Brain microvascular endothelial cell (primary cell): ENCODE data around the gene KIF6.

Source experiments
- DNase-seq: peaks from one replicate; pipeline ENCODE4 v3.0.0-alpha.2; 2020
- H3K27ac ChIP-seq: fragments of 250-450 bp; sonication (Bioruptor Pico); 2 replicates; pipeline ENCODE4 v1.5.1; 2020; ENCODE audit warnings: mild to moderate bottlenecking, moderate library complexity
- H3K27me3 ChIP-seq: fragments of 250-450 bp; sonication (Bioruptor Pico); replicated peaks from 2 replicates; pipeline ENCODE4 v1.5.1; 2020; ENCODE audit warnings: mild to moderate bottlenecking
- H3K36me3 ChIP-seq: fragments of 250-450 bp; sonication (Bioruptor Pico); replicated peaks from 2 replicates; pipeline ENCODE4 v1.5.1; 2020; ENCODE audit warnings: mild to moderate bottlenecking
- H3K4me3 ChIP-seq: 2 replicates; pipeline ENCODE4 v1.5.1; 2011; ENCODE audit warnings: low read depth, mild to moderate bottlenecking, control low read depth, low read length, moderate library complexity
- in situ Hi-C: cut with HindIII; loops from 2 replicates; pipeline ENCODE4 v1.10.0; 2017; ENCODE audit warnings: low sequenced_read_pairs, low pct_ligation_motif_present
- TF ChIP-seq, protein P1 (sequence below): IDR thresholded peaks from 2 replicates; pipeline ENCODE4 v1.5.1; 2011; ENCODE audit warnings: low read depth, mild to moderate bottlenecking, moderate library complexity, low read length, control low read depth, inconsistent platforms; ENCODE audit errors: missing control alignments

Gene KIF6

DNA sequence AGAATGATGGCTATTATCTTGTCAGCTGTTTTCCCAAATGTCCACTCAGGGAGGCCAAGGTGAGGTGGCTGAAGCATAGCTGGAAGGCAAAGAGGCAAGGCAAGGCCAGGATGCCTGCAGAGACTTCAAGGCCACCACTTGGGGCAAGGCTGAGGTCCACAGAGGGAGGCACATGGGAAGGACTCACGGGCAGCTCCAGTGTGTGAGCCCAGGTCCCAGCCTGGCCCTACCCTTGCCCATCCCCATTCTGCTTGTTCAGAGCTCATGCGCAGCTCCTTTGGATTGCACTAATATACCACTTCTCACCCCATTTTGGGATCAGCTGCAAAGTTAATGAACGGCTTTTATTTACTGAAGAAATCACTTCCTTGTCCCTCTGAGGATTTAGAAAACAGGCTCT is 291.6 kb downstream of the KIF6 start:
- DNase-seq = no peak
- Histone ChIP-seq H3K36me3 (no peaks in the 10 kb centered on the region), H3K27ac (no peak overlapping the region), H3K4me3 (no peak overlapping the region), H3K27me3 (no peaks in the 10 kb centered on the region)
- TF ChIP-seq, protein P1, sequence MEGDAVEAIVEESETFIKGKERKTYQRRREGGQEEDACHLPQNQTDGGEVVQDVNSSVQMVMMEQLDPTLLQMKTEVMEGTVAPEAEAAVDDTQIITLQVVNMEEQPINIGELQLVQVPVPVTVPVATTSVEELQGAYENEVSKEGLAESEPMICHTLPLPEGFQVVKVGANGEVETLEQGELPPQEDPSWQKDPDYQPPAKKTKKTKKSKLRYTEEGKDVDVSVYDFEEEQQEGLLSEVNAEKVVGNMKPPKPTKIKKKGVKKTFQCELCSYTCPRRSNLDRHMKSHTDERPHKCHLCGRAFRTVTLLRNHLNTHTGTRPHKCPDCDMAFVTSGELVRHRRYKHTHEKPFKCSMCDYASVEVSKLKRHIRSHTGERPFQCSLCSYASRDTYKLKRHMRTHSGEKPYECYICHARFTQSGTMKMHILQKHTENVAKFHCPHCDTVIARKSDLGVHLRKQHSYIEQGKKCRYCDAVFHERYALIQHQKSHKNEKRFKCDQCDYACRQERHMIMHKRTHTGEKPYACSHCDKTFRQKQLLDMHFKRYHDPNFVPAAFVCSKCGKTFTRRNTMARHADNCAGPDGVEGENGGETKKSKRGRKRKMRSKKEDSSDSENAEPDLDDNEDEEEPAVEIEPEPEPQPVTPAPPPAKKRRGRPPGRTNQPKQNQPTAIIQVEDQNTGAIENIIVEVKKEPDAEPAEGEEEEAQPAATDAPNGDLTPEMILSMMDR = no peak
- in situ Hi-C loops = no loop called here

DNA sequence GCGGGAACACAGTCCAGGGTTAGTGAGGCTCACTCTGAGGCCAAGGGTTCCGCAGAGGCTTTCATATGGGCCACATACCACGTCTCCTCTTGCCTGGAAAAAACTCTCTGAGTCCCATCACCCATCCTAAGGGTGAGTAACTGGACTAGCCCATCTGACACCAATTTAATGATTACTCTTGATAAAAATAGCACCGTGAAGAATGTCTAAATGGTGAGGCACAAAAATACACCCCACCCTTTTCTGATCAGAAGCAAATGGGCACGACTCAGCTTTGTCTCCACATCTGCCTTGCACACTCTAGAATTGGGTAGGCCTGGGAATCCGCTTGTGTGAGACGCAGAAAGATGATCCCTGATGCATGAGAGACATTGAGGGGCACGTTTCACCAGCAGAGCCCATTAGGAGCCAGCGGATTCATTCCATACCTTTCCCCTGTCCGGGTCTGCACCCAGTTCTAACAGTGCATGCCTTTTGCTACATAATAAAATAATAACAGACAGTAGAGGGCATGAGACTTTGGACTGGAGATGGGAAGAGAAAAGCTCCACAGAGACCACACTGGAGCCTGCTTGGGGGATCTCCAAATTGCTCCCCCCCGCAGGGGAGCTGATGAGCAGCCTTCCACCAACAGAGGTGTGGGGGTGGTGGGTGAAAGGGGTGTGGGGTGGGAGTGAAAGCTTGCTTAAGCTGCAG is 292.7 kb downstream of the KIF6 start:
- Histone ChIP-seq H3K27me3 (no peaks in the 10 kb centered on the region), H3K27ac (no peak overlapping the region), H3K4me3 (no peak overlapping the region), H3K36me3 (no peaks in the 10 kb centered on the region)
- TF ChIP-seq, protein P1 = no peak
- in situ Hi-C loops = no loop called here
- DNase-seq = no peak

DNA sequence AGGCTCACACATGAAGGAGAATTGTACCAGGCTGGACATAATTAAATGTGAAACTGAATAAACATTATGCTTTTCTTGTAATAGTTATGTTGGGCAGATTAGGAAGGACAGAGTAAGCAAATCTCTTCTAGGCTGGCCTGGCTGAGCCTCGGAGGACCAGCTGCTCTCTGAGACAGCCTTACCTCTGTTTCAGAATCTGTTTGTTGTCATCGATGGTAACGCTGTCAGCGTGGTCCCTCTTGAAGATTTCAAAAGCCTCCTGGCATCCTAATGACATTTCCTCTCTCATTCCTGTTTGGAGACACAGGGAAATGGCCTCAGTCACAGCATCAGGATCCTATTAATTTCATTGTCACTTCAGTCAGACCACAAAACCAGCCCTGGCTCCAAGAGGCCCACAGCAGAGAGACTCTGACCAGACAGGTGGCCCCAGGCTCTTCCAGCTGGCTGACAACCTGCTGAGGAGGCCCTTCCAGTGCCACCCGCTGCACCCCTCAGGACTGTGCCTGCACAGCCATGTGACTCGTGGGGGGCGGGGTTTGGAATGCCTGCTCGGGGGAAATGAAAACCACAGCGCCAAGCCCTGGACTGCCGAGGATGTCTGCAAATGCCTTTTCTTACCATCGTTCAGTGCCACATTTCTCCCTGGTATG is 294.2 kb downstream of the KIF6 start:
- no peak for DNase-seq
- no peak overlapping the region for H3K27ac ChIP-seq
- no peak overlapping the region for H3K4me3 ChIP-seq
- no peaks in the 10 kb centered on the region for H3K36me3 ChIP-seq
- in situ Hi-C loops = no loop called here
- no peaks in the 10 kb centered on the region for H3K27me3 ChIP-seq
- TF ChIP-seq, protein P1 = no peak

DNA sequence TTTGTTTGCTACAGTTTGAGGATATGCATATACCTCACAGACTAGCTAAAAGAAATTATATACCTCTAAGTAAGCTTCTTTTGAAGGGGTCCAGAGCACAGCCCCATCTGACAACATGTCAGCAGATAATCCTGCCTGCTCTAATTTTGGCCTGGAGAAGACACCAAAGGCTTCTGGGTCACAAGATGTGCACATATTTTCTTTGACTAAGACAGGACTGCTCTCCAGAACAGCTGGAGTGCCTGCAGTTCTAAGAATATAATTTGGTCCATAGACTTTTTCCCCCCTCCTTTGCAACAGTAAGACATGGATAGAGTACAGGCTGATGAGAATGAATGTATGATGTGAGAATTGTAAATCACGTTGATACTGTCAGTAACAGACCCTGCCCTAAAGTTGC is 294.8 kb downstream of the KIF6 start:
- in situ Hi-C loops = no loop called here
- H3K36me3 ChIP-seq = no peaks in the 10 kb centered on the region
- TF ChIP-seq, protein P1 = no peak
- no peak overlapping the region for H3K27ac ChIP-seq
- no peak overlapping the region for H3K4me3 ChIP-seq
- no peak for DNase-seq
- no peaks in the 10 kb centered on the region for H3K27me3 ChIP-seq

DNA sequence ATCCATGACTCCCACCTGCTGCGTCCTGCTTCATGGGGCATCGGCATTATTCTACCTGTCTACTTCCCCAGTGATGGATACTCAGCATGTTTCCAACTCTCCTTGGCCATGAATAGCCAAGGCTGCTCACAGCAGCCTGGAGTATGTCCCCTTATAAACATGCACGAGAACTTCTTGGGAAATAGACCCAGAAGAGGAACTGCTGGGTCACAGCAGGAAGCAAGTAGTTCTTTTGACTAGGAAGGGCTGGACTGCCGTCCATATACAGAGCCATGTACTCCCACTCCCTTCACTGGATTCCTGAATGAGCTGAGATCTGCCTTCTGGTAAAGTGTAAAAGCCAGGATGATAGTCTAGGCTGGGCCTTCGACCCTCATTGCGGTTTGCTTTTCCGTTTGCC is 296.4 kb downstream of the KIF6 start:
- in situ Hi-C loops = no loop called here
- TF ChIP-seq, protein P1 = no peak
- Histone ChIP-seq H3K27me3 (no peaks in the 10 kb centered on the region), H3K27ac (no peak overlapping the region), H3K4me3 (no peak overlapping the region), H3K36me3 (no peaks in the 10 kb centered on the region)
- no peak for DNase-seq
